ENCODE data around the gene PDLIM3.

- TF ChIP-seq CTCF (conservative IDR thresholded peaks at IDR 0.05; ENCODE audit: low read depth in 2 of 2) = no peak
- TF ChIP-seq REST (IDR thresholded peaks at IDR 0.05; ENCODE audit: unreplicated experiment) = no peak
- TF ChIP-seq POLR2AphosphoS5 (IDR thresholded peaks at IDR 0.05; ENCODE audit: low read depth) = no peak
- TF ChIP-seq EZH2 (IDR thresholded peaks at IDR 0.05; ENCODE audit: low read depth, unreplicated experiment) = no peak
These were observed 70.4 kb downstream of the PDLIM3 start for GRCh38 chr4:185464887-185465286.

Measured in GM23338 (cell line).